Measurements from ENCODE around the gene FUT9. TPM values are rescaled to one million over a fixed set of nuclear protein-coding genes. Genes with fewer than 3 reads are reported as not detected.

The FUT9 gene
- total and polyA plus RNA-seq, 2 of the 13 experiments (the other 11 are each of a cell fraction or from before 2014, with no cell fraction given) = 0.01 TPM; not detected in 1

DNA sequence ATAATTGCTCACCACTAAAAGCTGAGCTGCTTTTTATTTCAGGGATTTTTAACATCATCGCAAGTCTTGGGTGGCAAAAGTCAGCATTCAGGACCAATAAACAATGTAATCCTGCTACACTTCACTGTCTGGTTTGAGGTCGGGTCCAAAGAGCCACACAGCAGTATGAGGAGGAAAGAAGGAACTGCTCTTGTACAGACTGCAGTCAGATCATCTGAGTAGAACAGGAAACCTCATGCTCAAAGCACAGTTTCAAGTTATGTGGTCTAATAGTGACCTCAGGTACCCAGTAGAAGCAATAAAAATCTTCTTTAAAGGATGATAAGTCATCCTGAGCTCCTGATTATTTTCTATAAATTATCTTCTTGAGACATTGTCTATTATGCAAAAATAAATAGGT is 211.4 kb downstream of the FUT9 start:
- FAIRE-seq = no peak
- no peak for ATAC-seq
- no peaks in the 10 kb centered on the region for H4K20me1 ChIP-seq (ENCODE audit: insufficient read depth, low read length)
- no peaks in the 10 kb centered on the region for H3K36me3 ChIP-seq (replicated peaks in 1 of 2; ENCODE audit: control insufficient read depth in 1 of 2, insufficient read depth in 2 of 2, low read length in 2 of 2)
- no peak overlapping the region for H3K4me2 ChIP-seq (ENCODE audit: low read depth, low read length)
- no peak overlapping the region for H2AFZ ChIP-seq (ENCODE audit: low read length)
- H3K4me3 ChIP-seq (replicated peaks in 1 of 3; ENCODE audit: insufficient read depth in 1 of 3, low read depth in 2 of 3, low read length in 3 of 3) = no peak overlapping the region
- H3K27ac ChIP-seq (ENCODE audit: extremely low read length, insufficient read depth, low read length) = no peak overlapping the region
- CTCF ChIA-PET (ENCODE audit: low intra/inter-chr PET ratio, low total read pairs) = no interaction called here
- H3K9ac ChIP-seq (ENCODE audit: insufficient read depth, low read depth, low read length) = no peak overlapping the region
- no peaks in the 10 kb centered on the region for H3K9me3 ChIP-seq (ENCODE audit: low read length)
- in situ Hi-C loops (cut with HindIII; ENCODE audit: extremely low pct_ligation_motif_present, low pct_unique_long_range_greater_than_20kb) (no loop called here), intact Hi-C loops (cut with micrococcal nuclease; ENCODE audit: unreplicated experiment) (no loop called here)
- no peaks in the 10 kb centered on the region for H3K27me3 ChIP-seq (ENCODE audit: control insufficient read depth in 1 of 2, insufficient read depth in 2 of 2, low read length in 2 of 2)
- POLR2A ChIA-PET = no interaction called here
- 50% methylated on average over 2 of the region's 2 CpGs for WGBS (ENCODE audit: low lambda C conversion rate)
- BruUV-seq (replicated peaks) = no TSS peak
- H3K4me1 ChIP-seq (ENCODE audit: insufficient read depth, low read length) = no peaks in the 10 kb centered on the region
- no peak for DNase-seq (ENCODE audit: low spot score)
- no peaks in the 10 kb centered on the region for H3K79me2 ChIP-seq (ENCODE audit: insufficient read depth, low read length)
- TF ChIP-seq, protein P1, sequence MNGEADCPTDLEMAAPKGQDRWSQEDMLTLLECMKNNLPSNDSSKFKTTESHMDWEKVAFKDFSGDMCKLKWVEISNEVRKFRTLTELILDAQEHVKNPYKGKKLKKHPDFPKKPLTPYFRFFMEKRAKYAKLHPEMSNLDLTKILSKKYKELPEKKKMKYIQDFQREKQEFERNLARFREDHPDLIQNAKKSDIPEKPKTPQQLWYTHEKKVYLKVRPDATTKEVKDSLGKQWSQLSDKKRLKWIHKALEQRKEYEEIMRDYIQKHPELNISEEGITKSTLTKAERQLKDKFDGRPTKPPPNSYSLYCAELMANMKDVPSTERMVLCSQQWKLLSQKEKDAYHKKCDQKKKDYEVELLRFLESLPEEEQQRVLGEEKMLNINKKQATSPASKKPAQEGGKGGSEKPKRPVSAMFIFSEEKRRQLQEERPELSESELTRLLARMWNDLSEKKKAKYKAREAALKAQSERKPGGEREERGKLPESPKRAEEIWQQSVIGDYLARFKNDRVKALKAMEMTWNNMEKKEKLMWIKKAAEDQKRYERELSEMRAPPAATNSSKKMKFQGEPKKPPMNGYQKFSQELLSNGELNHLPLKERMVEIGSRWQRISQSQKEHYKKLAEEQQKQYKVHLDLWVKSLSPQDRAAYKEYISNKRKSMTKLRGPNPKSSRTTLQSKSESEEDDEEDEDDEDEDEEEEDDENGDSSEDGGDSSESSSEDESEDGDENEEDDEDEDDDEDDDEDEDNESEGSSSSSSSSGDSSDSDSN (CRISPR knock-in tag; IDR thresholded peaks at IDR 0.05) = no peak
- TF ChIP-seq GATA4 (IDR thresholded peaks at IDR 0.05; ENCODE audit: borderline replicate concordance, low read depth) (no peak), YEATS2 (CRISPR knock-in tag; IDR thresholded peaks at IDR 0.05; ENCODE audit: borderline replicate concordance) (no peak), HMG20B (CRISPR knock-in tag; conservative IDR thresholded peaks at IDR 0.05) (no peak), MAZ (IDR thresholded peaks at IDR 0.05; ENCODE audit: borderline replicate concordance, low read depth, low read length) (no peak), MAZ (CRISPR knock-in tag; IDR thresholded peaks at IDR 0.05; ENCODE audit: low read depth) (no peak), JUNB (CRISPR knock-in tag; IDR thresholded peaks at IDR 0.05; ENCODE audit: borderline replicate concordance) (no peak), NCOR1 (IDR thresholded peaks at IDR 0.05; ENCODE audit: borderline replicate concordance, low read length) (no peak), GZF1 (CRISPR knock-in tag; IDR thresholded peaks at IDR 0.05) (no peak), NFIB (CRISPR knock-in tag; IDR thresholded peaks at IDR 0.05; ENCODE audit: borderline replicate concordance) (no peak), RFX5 (IDR thresholded peaks at IDR 0.05; ENCODE audit: low read depth, low read length) (no peak), FOXK1 (CRISPR knock-in tag; IDR thresholded peaks at IDR 0.05; ENCODE audit: borderline replicate concordance, low read depth) (no peak), ZSCAN12 (CRISPR knock-in tag; IDR thresholded peaks at IDR 0.05) (no peak), TBX2 (CRISPR knock-in tag; IDR thresholded peaks at IDR 0.05; ENCODE audit: borderline replicate concordance) (no peak)
- TF ChIP-seq, protein P2, sequence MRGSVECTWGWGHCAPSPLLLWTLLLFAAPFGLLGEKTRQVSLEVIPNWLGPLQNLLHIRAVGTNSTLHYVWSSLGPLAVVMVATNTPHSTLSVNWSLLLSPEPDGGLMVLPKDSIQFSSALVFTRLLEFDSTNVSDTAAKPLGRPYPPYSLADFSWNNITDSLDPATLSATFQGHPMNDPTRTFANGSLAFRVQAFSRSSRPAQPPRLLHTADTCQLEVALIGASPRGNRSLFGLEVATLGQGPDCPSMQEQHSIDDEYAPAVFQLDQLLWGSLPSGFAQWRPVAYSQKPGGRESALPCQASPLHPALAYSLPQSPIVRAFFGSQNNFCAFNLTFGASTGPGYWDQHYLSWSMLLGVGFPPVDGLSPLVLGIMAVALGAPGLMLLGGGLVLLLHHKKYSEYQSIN (CRISPR knock-in tag; IDR thresholded peaks at IDR 0.05; ENCODE audit: borderline replicate concordance) = no peak
- TF ChIP-seq, protein P3, sequence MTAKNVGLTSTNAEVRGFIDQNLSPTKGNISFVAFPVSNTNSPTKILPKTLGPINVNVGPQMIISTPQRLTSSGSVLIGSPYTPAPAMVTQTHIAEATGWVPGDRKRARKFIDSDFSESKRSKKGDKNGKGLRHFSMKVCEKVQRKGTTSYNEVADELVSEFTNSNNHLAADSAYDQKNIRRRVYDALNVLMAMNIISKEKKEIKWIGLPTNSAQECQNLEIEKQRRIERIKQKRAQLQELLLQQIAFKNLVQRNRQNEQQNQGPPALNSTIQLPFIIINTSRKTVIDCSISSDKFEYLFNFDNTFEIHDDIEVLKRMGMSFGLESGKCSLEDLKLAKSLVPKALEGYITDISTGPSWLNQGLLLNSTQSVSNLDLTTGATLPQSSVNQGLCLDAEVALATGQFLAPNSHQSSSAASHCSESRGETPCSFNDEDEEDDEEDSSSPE (CRISPR knock-in tag; IDR thresholded peaks at IDR 0.05) = no peak
- TF ChIP-seq, protein P4, sequence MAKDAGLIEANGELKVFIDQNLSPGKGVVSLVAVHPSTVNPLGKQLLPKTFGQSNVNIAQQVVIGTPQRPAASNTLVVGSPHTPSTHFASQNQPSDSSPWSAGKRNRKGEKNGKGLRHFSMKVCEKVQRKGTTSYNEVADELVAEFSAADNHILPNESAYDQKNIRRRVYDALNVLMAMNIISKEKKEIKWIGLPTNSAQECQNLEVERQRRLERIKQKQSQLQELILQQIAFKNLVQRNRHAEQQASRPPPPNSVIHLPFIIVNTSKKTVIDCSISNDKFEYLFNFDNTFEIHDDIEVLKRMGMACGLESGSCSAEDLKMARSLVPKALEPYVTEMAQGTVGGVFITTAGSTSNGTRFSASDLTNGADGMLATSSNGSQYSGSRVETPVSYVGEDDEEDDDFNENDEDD (CRISPR knock-in tag; IDR thresholded peaks at IDR 0.05; ENCODE audit: borderline replicate concordance) = no peak
